GM19099 (cell line): ENCODE results near the gene STARD7.
A peak's percentile ranks its signal among the peaks of the same experiment; 100 is the strongest.

ENCODE experiments used
- POLR2A ChIP-seq: IDR thresholded peaks from 3 replicates; pipeline ENCODE4 v1.6.1; 2011; ENCODE audit warnings: low read depth; ENCODE audit not compliant: insufficient read length; ENCODE audit errors: extremely low read depth

The STARD7 gene

DNA sequence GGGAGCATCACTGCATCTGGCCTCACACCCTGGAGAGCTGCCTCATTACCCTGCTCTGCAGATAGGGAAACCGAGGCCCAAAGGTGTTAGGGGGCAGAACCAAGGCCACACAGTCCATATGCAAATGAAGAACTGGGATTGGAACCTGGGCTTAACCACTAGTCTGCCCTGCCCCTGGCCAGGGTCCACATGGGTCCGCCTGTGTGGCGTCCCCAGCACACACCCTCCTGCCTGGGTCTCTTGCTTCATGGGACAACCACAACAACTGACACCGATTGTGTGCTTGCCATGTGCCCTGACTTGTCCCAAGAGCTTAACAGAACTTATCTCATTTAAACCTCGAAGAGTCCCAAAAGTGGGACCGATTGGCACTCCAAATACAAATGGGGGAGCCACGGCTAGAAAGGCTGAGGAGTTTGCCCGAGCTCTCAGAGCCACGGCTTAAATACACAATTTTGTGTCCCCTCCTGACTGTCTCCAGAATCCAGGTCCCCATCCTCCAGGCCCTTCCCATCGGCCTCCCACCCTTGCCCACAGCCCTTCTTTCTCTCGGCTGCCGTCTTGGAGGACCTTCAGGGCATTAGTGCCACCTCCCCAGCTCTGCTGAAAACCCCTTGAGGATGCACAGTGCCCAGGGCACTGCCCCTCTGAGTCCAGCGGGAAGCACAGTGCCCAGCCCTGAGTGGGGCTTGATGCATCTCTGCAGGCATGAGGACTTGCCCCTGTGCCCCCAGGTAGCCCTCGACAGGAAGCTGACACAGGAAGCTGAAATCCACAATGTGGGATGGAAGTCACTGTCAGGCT, 57.6 kb downstream of the STARD7 start:
- no peak for TF ChIP-seq POLR2A

DNA sequence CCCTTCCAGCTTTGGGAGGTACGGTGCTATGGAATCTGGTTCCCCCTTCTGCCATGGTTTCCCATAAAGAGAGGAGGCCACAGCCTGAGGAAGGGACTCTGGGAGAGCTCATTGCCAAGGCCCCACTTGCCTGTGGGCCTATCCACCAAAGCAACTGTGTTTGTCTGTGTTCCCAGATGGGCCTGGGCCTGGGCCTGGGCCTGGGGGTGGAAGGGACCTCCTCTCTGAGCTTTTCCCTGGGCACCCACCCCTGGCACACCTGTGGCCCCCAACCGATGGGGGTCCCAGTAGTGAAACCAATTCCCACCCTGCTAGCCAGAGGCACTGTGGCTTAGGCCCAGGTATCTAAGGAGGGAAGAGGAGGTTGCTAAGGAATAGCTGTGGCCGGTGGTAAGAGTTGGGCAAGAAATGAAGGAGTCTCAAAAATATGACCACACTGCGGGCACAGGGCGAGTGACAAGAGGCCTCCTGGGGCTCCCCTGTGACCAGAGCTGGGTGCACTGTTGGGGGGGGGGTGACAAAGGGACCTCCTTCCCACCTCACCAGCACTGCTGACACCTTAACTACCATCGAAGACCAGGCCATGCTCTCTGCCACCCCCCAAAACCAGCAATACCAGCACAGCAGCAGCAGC, 58.5 kb downstream of the STARD7 start:
- TF ChIP-seq POLR2A: no peak

DNA sequence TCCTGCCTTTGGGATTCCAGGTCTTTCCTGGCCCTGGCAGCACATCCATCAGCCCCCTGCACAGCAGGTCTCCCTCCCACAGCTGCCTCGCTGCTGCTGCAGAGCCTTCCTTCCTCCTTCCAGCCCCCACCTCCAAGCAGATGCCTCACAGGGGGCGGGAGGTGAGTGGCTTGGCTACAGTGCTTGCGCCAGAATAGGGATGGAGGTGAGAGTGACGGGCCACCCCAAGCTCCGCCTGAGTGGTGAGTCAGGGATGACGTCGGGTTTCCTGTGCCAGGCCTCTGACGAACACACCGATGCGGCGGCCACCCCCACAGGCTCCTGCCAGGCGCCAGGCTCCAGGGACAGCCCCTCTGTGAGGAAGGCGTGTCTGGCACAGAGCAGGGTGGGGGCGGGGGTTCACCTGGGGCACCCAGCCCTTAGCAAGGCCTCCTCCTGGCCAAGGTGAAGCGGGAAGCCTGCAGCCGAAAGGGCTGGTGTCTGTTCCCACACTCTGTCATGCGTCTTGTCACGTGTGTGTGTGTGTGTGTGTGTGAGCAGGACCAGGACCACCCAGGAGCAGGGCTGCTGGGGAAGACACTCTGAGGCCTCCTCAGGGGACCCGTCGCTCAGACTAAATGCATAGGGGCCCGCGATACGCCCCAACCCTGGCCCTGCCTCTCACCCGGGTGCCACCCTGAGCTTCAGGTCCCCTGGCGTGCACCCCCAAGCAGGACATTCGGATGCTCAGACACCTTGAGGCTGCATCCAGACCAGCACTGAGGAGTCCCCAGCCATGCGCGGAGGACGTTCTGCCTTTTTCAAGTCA, 60.0 kb downstream of the STARD7 start:
- peak; percentile 63 for TF ChIP-seq POLR2A

DNA sequence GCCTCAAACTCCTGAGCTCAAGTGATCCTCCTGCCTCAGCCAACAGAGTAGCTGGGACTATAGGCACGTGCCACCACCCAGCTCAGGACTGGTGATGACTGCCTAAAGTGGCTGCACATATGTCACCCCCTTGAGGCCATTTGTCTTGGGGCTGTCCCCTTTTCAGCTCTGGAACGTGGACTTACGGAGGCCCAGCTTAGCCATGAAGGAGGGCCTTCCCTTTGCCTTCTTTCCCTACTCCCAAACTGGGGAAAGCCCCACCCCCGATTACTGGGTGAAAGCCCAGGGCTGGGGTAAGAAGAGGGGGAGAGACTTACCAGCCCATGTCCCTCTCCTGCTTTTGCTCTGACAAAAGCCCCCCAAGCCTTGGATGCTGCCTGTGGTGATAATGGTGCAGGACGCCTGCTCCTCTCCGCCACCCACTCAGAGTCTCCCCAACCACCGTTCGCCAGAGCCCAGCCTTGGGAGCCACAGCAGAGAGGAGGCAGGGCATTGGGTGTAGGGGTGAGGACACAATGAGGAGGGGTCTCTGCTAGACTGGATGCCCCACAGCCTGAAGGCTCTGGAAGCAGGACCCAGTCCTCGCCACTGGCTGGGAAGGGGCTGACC, 60.9 kb downstream of the STARD7 start:
- no peak for TF ChIP-seq POLR2A

- no peak for TF ChIP-seq POLR2A
Measured at GRCh38 chr2:96146881-96147592, 61.6 kb downstream of the STARD7 start.

GRCh38 chr2:96146153-96146880, 62.3 kb downstream of the STARD7 start:
- peak; percentile 66 for TF ChIP-seq POLR2A

DNA sequence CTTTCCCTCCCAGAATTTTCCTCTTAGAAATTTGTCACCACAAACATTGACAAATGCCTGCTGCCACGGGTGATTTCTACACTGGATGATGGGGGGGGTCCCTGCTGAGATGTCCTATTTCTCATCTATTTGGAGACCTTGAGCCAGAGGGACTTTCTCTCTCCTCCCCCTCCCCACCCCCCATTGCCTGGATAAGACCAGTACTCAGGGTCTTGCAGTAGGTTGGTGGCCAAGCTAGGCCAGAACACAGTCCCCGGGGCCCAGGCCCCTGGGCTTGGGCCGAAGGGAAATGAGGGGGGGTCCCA, 62.8 kb downstream of the STARD7 start:
- no peak for TF ChIP-seq POLR2A

- peak; percentile 100 for TF ChIP-seq POLR2A
Measured at GRCh38 chr2:96145036-96145847, 63.4 kb downstream of the STARD7 start, which contains the start of gene DUSP2. Gene DUSP2, minus strand, starts transcription at chr2:96145440. Its CDS starts 86 bp downstream, at chr2:96145354.

- TF ChIP-seq POLR2A: no peak
Measured at GRCh38 chr2:96144481-96145035, 64.1 kb downstream of the STARD7 start.

- TF ChIP-seq POLR2A: peak; percentile 46
Measured at GRCh38 chr2:96143848-96144480, 64.7 kb downstream of the STARD7 start.

GRCh38 chr2:96143231-96143847, 65.3 kb downstream of the STARD7 start:
- TF ChIP-seq POLR2A: peak; percentile 51
